ENCODE results near the gene SUPT20HL1. TPM values are rescaled to one million over a fixed set of nuclear protein-coding genes. Genes with fewer than 3 reads are reported as not detected.
A peak's percentile ranks its signal among the peaks of the same experiment; 100 is the strongest.
"Not testable (repeated sequence)": the region's sequence is repeated elsewhere in the genome, so short reads cannot be mapped to it uniquely, and the experiment has no call there.

Gene SUPT20HL1
- total RNA-seq, 1 donor from 2014 or later = not detected

- not testable (repeated sequence) for DNase-seq (ENCODE audit: low read depth)
Observed at GRCh38 chrX:24363432-24364181, 3.2 kb downstream of the SUPT20HL1 start.

- DNase-seq (ENCODE audit: low read depth) = no peak
Observed at GRCh38 chrX:24364326-24364725, 3.9 kb downstream of the SUPT20HL1 start.

DNA sequence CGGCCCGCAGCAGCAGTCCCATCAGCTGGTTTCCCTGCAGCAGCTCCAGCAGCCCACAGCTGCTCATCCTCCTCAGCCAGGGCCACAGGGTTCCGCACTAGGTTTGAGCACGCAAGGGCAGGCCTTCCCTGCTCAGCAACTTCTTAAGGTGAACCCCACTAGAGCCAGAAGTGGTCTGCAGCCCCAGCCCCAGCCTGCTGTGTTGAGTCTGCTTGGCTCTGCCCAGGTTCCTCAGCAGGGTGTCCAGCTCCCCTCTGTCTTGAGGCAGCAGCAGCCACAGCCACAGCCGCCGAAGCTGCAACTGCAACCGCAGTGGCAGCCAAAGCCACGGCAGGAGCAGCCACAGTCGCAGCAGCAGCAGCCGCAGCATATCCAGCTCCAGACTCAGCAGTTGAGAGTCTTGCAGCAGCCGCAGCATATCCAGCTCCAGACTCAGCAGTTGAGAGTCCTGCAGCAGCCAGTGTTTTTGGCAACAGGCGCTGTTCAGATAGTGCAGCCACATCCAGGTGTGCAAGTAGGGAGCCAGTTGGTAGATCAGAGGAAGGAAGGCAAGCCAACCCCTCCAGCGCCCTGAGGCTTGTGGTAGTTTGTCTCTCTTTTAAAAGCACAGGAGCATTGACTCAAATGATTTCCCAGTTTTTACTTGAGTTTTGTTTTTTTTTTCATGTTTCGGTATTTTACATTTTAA is 4.6 kb downstream of the SUPT20HL1 start:
- no peak for DNase-seq (ENCODE audit: low read depth)

DNA sequence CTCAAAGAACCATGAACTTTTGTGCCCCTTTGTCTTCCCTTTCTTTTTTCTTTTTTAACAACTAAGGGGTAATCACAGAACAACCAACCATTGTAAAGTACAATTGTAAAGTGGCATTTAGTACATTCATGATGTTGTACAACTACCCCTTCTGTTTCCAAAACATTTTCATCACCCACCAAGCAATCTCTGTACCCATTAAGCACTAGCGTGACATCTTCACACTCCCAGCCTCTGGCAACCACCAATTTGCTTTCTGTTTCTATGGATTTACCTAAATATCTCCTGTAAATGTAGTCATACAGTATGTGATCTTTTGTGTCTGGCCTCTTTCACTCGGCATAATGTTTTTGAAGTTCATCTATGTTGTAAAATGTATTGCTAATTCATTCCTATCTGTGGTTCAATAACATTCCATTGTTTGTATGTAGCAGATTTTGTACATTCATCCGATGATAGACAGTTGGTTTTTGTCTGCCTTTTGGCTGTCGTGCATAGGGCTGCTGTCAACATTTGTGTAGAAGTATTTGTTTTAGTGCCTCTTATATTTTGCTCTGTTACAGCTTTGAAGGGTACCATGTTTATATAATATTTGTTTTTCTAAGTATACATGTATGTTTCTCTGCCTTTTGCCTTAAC is 6.4 kb downstream of the SUPT20HL1 start:
- DNase-seq (ENCODE audit: low read depth) = not testable (repeated sequence)

GRCh38 chrX:24369816-24370215 is 9.4 kb downstream of the SUPT20HL1 start:
- DNase-seq (ENCODE audit: low read depth) = no peak

GRCh38 chrX:24371391-24371972 is 11.0 kb downstream of the SUPT20HL1 start:
- DNase-seq (ENCODE audit: low read depth) = peak; percentile 38

DNA sequence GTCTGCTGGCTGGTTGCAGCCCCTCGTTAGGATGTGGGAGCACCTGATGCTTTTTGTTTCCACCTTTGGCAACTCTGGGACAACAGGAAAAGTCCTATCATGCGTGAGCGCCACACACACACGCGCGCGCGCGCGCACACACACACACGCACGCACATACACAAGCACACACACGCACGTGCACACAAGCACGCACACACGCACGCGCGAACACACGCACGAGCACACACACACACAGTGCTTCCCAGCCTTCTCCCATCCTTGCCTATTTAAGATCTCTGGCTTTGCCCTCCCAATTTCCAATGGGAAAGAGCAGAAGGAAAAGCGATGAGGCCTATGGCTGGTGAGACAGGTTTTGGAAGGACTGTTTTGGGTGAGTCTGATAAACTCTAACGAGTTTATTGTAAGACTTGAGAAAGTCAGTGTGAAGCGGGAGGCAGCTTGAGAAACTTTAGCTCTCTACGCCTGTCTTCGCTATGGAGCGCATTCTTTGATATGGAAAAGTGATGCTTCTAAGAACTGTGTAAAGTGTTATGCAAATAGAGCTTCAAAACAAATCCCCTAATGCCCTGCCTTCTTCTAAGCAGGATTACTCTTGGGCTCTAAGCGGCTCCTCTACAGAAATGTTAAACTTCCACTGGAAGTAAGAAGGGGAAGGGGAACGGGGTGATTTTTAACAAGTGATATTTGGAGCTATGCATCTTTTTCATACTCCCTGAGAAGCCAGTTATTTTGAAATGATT is 11.8 kb downstream of the SUPT20HL1 start:
- DNase-seq (ENCODE audit: low read depth) = no peak

- no peak for DNase-seq (ENCODE audit: low read depth)
Observed at GRCh38 chrX:24375600-24376131, 15.2 kb downstream of the SUPT20HL1 start.

DNA sequence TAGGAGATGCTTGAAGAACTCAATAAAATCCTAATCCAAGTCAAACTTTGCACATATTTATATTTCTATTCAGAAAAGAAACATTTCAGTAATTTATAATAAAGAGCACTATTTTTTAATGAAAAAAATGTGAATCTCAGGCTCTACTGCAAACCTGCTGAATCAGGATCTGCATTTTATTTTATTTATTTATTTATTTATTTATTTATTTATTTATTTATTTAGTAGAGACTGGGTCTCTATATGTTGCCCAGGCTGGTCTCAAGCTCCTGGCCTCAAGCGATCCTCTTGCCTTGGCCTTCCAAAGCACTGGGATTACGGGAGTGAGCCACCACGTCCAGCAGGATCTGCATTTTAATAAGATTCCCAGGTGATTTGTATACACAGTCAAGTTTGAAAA is 16.0 kb downstream of the SUPT20HL1 start:
- no peak for DNase-seq (ENCODE audit: low read depth)

DNA sequence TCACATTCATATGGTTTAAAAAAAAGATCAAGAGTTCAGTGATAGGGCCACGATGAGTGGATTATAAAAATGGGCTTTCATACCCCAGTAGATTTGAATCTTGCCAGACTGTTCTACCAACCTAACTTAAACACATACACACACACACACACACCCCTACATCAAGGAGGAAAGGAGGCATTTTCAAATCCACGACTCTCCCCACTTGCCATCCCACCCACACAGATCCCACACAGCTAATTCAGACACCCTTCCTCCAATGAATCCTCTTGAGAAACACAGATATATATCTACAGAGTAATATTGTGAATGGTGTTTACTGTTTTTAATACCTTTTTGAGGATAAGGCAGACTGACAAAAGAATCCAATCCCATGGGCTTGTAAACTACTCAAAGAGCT is 16.8 kb downstream of the SUPT20HL1 start:
- no peak for DNase-seq (ENCODE audit: low read depth)

- DNase-seq (ENCODE audit: low read depth) = no peak
Observed at GRCh38 chrX:24377911-24378468, 17.6 kb downstream of the SUPT20HL1 start.

DNA sequence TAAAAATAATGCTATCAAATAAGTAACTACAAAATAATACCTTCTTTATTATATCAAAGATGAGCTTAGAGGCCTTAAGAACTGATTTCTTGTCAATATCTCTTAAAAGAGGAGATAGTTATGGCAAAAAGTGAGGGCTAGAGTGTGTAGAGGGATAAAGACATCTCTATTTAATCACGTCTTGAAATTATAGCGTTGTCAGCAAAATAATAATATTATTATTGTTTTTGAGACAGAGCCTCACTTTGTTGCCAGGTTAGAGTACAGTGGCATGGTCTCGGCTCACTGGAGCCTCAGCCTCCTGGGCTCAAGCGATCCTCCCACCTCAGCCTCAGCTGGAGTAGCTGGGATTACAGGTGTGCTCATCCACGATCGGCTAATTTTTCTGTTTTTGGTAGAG is 18.3 kb downstream of the SUPT20HL1 start:
- no peak for DNase-seq (ENCODE audit: low read depth)

- no peak for DNase-seq (ENCODE audit: low read depth)
Observed at GRCh38 chrX:24380262-24381187, 20.1 kb downstream of the SUPT20HL1 start.

- DNase-seq (ENCODE audit: low read depth) = not testable (repeated sequence)
Observed at GRCh38 chrX:24382315-24382714, 21.9 kb downstream of the SUPT20HL1 start.

- DNase-seq (ENCODE audit: low read depth) = no peak
Observed at GRCh38 chrX:24387724-24388123, 27.3 kb downstream of the SUPT20HL1 start.

GRCh38 chrX:24391389-24391788 is 30.9 kb downstream of the SUPT20HL1 start:
- no peak for DNase-seq (ENCODE audit: low read depth)

DNA sequence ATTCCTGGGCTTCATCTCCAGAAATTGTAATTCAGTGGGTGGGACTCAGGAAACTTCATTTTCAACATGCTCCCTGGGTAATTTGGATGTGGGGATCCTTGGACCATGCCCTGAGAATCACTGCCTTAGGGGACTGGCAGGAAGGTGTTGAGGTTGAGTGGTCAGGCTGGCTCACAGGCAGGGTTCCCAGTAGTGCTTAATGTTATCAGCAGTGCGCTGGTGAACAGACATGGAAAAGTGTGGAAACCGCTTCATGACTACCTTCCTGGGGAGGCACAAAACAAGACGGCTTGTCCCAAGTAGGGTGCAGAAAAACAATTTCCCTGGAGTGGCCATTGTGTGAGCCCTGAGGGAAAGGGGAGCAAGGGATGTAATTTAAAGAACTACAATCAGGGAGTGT is 31.4 kb downstream of the SUPT20HL1 start:
- DNase-seq (ENCODE audit: low read depth) = no peak

DNA sequence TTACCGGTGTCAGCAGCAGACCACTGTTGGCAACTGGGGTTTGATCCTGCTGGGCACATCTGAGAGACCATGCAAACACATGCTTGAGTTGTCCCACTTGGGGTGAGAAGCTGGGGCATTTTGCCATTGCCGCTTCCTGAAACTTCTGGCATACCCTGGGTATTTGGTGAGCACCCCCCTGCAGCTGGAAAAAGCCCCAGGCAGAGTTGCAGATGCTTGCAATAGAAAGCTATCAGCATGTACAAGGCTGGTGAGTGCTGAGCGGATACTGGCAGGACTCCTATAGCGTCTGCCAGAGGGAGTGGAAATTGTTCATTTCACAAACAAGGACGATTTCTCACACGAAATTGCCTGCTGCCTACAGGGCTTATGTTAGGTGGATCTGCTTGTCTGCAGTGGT is 32.3 kb downstream of the SUPT20HL1 start:
- DNase-seq (ENCODE audit: low read depth) = no peak

GRCh38 chrX:24395775-24396174 is 35.3 kb downstream of the SUPT20HL1 start:
- DNase-seq (ENCODE audit: low read depth) = peak; percentile 75
